ENCODE results near the gene ASB4.
A peak's percentile ranks its signal among the peaks of the same experiment; 100 is the strongest.

Gene ASB4

GRCh38 chr7:95553939-95554338 lies 68.2 kb downstream of the ASB4 start:
- DNase-seq: no peak

- no peak for DNase-seq
Observed at GRCh38 chr7:95556777-95557176, 71.0 kb downstream of the ASB4 start.

DNA sequence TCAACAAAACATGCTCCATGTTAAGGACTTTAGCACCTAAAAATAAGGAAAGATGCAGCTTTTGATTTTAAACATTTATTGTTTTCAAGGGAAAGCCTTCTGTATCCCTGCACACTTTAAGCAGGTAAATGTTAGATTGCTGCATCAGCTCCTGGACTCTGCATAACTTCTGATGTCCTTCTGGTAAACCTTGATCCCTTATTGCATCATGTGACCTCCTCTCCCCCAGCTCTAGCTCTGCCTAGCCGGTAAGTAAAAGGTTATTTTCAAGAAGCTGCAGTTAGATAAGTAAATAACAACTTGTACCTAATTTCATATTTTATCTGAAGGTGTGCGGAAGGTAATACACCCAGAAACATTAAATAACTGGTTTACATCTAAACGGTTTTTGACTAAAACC lies 73.1 kb downstream of the ASB4 start:
- no peak for DNase-seq

- DNase-seq: no peak
Observed at GRCh38 chr7:95560674-95561073, 74.9 kb downstream of the ASB4 start.

DNA sequence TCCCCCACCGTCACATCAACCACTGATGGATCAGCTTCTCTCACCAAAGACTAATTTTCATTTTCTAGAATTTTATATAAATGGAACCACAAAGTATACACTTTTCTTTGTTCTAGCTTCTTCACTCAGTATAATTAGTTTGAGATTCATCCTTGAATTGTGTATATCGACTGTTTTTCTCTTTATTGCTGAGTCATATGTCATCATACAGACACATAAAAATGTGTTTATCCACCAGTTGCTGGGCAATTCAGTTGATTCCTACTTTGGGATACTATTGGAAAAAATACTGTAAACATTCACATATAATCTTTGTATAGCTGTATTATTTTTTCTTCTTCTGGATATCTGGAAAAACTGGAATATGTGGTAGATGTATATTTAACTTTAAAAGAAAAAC lies 84.0 kb downstream of the ASB4 start:
- no peak for DNase-seq

GRCh38 chr7:95577137-95577536 lies 91.4 kb downstream of the ASB4 start:
- peak; percentile 59 for DNase-seq

- DNase-seq: no peak
Observed at GRCh38 chr7:95578299-95578855, 92.6 kb downstream of the ASB4 start.

GRCh38 chr7:95579318-95579717 lies 93.6 kb downstream of the ASB4 start:
- no peak for DNase-seq

DNA sequence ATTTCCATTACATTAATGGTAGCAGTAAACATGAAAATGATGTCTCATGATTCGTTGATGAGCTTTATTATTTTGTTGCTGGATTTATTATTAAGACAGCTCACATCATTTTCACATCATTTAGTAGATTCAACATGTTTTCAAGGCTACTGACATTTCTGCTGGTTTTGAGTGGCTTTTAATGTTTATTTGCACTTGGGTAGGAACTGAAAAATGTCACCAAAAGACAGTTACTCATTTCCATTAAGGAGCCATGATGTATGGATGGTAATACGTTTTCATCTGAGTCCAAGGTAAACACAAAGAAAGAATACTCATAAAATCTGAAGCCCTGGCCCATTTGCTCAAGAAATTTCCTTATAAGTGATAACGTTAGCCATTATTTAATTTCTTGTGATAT lies 95.7 kb downstream of the ASB4 start:
- DNase-seq: no peak

DNA sequence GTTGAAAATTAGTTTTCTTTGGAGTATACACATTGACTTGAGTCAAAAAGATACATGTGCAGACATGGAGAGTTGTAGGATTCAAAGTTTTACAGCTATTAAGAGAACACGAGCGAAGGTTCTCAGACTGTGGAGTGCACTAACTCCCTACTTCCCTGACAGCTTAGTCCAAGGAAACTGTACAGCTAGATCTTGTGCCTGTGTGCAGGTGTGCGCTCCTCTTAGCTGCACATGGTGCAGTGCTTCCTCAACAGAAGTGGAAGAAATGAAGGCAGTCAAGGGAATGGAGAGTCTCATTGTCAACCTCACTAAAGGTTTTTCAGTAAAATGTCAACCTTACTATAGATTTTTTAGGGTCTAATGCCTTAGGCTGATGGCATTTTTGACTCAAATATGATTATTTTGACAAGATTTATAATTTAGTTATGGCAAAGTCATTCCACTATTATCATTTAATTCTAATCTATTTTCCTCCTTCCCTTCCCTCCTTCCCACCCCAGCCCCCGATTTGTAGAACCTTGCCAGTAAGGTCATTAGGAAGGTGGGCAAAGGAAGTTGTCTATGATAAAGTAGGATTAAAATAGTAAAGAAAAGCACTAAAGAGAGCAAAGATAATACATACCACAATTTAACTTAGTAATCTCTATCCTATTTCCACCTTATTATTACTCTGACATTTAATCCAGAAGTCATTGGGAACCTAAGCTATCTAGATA lies 97.0 kb downstream of the ASB4 start:
- DNase-seq: no peak

- DNase-seq: no peak
Observed at GRCh38 chr7:95583834-95584621, 98.3 kb downstream of the ASB4 start.

DNA sequence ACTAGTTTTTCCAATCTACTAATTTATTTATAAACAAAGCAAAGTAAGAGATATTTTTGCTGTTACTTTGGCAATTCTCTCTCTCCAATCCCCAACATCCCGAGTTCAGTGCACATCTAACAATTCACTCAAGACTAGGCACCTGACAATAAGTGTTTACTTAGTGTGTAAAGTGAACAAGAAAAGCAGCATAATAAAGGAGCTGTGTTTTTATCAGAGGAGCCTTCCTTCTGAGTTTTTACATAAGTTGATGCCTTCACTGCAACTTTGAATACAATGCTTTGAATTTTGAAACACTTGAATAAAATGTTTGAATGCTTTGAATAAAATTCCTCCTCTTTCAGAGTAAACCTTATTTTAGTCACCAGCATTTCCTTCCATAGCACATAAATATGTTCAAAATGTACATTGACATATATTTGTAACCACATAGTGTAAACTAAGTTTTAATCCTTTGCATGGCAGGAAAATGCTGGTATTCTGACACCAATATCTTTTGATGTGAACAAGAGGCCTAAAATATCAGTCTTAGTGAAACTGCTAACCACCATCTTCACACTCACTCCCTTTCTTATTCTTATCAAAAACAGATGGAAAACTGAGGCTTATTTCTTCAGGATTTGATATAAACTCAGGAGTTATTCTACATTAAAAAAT lies 99.2 kb downstream of the ASB4 start:
- DNase-seq: no peak

DNA sequence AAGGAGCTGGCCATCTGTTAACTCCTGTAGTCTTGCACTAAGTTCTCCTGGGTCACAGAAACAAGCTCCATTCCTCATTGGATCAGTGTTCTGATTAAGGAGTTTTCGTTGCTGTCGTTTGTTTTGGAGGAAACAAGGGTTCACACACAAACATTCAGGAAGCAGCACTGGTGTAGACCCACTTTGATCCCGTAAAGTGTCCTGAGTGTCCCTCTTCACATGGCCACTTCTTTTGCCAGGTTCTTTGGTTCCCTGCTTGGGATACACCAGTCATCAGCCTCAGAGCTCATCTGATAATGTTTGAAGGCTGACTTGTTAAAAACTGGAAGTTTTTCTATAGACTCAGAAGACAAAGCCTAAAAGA lies 99.7 kb downstream of the ASB4 start:
- no peak for DNase-seq

- DNase-seq: no peak
Observed at GRCh38 chr7:95586951-95587301, 101.2 kb downstream of the ASB4 start.

GRCh38 chr7:95589031-95589430 lies 103.3 kb downstream of the ASB4 start:
- DNase-seq: no peak

DNA sequence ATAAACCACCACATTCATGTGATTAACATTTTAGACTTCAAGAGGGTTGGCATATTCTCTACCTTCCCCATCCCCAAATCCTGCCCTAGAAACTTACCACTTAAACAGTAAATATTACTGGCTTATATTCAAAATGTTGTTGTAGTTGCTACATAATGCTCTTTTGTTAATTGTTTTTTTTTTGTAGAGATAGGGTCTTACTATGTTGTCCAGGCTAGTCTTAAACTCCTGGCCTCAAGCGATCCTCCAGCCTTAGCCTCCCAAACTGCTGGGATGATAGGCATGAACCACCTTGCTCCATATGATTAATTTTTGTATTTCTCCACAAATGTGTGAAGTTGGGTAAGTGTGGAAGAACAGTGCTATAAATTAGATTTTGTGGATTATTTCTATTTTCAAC lies 104.0 kb downstream of the ASB4 start:
- no peak for DNase-seq

Data from EL (cell line).